Naive thymus-derived CD4-positive, alpha-beta T cell (primary cell): ENCODE data around the gene TUBB4B. TPM values are rescaled to one million over a fixed set of nuclear protein-coding genes. Genes with fewer than 3 reads are reported as not detected.
A peak's percentile ranks its signal among the peaks of the same experiment; 100 is the strongest.
"Not testable (repeated sequence)": the region's sequence is repeated elsewhere in the genome, so short reads cannot be mapped to it uniquely, and the experiment has no call there.

Experiments used
- ATAC-seq: fragments of 150-1000 bp; cut with Tn5 transposase; 2 replicates; pipeline ENCODE4 v1.10.0; 2021; ENCODE audit warnings: mild to moderate bottlenecking, moderate library complexity
- CTCF ChIA-PET: fragments of 350-600 bp; sonication (Branson Sonifier 250); formaldehyde crosslinking; loops from one replicate; lab custom pipeline; 2021; ENCODE audit warnings: antibody characterized with exemption; lab: Charles Lee
- POLR2A ChIA-PET: fragments of 350-600 bp; sonication (Branson Sonifier 250); formaldehyde crosslinking; loops from one replicate; lab custom pipeline; 2021; ENCODE audit warnings: antibody characterized with exemption, inconsistent platforms; lab: Charles Lee
- DNase-seq, 9 donors: peaks; one replicate each; pipeline versions ENCODE4 v3.0.0 to v3.0.0-alpha.2; 2020 to 2022; ENCODE audit warnings: mixed read lengths in 1 of 9
- H3K27ac ChIP-seq: one replicate; pipeline ENCODE4 v1.7.0; 2013; ENCODE audit warnings: mild to moderate bottlenecking, low read depth, low read length, moderate library complexity
- H3K27me3 ChIP-seq, 2 donors: one replicate each; pipeline ENCODE4 v1.7.0; 2013; ENCODE audit warnings: low read length in 2 of 2, mild to moderate bottlenecking in 2 of 2, moderate library complexity in 2 of 2; ENCODE audit not compliant: control insufficient read depth in 2 of 2, insufficient read depth in 2 of 2
- H3K36me3 ChIP-seq, 3 experiments: 1 replicate in 2 of 3; 2 replicates in 1 of 3; pipeline ENCODE4 v1.7.0; 2013; ENCODE audit warnings: low read length in 3 of 3, mild to moderate bottlenecking in 3 of 3, moderate library complexity in 1 of 3; ENCODE audit not compliant: insufficient read depth in 3 of 3, control insufficient read depth in 2 of 3
- H3K4me1 ChIP-seq, 2 donors: one replicate each; pipeline ENCODE4 v1.7.0; 2013; ENCODE audit warnings: low read length in 2 of 2, mild to moderate bottlenecking in 2 of 2, moderate library complexity in 1 of 2; ENCODE audit not compliant: control insufficient read depth in 2 of 2, insufficient read depth in 2 of 2
- H3K4me3 ChIP-seq: 2 replicates; pipeline ENCODE4 v1.7.0; 2013; ENCODE audit warnings: mild to moderate bottlenecking, low read length
- H3K9me3 ChIP-seq, 3 experiments: 1 replicate in 2 of 3; 2 replicates in 1 of 3; pipeline ENCODE4 v1.7.0; 2013; ENCODE audit warnings: low read length in 3 of 3; ENCODE audit not compliant: control insufficient read depth in 2 of 3
- H3K27ac Mint-ChIP-seq, 9 donors: one replicate each; pipeline ENCODE4 v1.8.0; 2020 to 2022; ENCODE audit warnings: mixed read lengths in 9 of 9, mild to moderate bottlenecking in 8 of 9, moderate library complexity in 5 of 9, inconsistent platforms in 2 of 9
- H3K27me3 Mint-ChIP-seq, 5 donors: one replicate each; pipeline ENCODE4 v1.8.0; 2021 to 2022; ENCODE audit warnings: mixed read lengths in 5 of 5, mild to moderate bottlenecking in 1 of 5
- H3K36me3 Mint-ChIP-seq, 5 donors: one replicate each; pipeline ENCODE4 v1.8.0; 2020 to 2022; ENCODE audit warnings: mixed read lengths in 5 of 5, mild to moderate bottlenecking in 3 of 5, inconsistent platforms in 1 of 5
- H3K4me1 Mint-ChIP-seq, 7 donors: one replicate each; pipeline ENCODE4 v1.8.0; 2020 to 2022; ENCODE audit warnings: mixed read lengths in 7 of 7, mild to moderate bottlenecking in 3 of 7, inconsistent platforms in 1 of 7
- H3K4me3 Mint-ChIP-seq, 10 donors: one replicate each; pipeline ENCODE4 v1.8.0; 2020 to 2022; ENCODE audit warnings: mild to moderate bottlenecking in 10 of 10, mixed read lengths in 10 of 10, moderate library complexity in 6 of 10, inconsistent platforms in 2 of 10
- H3K9me3 Mint-ChIP-seq, 11 donors: one replicate each; pipeline ENCODE4 v1.8.0; 2020 to 2022; ENCODE audit warnings: mixed read lengths in 11 of 11, mild to moderate bottlenecking in 4 of 11, inconsistent platforms in 1 of 11, moderate library complexity in 1 of 11
- intact Hi-C, 2 donors: fragments of 100-400 bp; cut with micrococcal nuclease; formaldehyde crosslinking; loops; one replicate each; pipeline ENCODE4 v1.15.1; 2023
- polyA plus RNA-seq, 2 donors: library from polyadenylated mRNA; unstranded; fragments of 300-500 nt; fragmentation: Illumina TruSeq; gene quantifications; one replicate each; pipeline ENCODE4 v1.2.3, GENCODE V29; 2021
- total RNA-seq, 6 experiments: library from RNA in 5 of 6; stranded (reverse) in 5 of 6; gene quantifications; 1 replicate in 5 of 6; 2 replicates in 1 of 6; pipeline ENCODE4 v1.2.3 and lab custom pipeline; 2021 to 2026

The TUBB4B gene
- total and polyA plus RNA-seq, 7 experiments from 2014 or later, result 17.5 to 260 (median 80.4) TPM

- ATAC-seq (no peak), DNase-seq (no peak)
- H3K36me3 Mint-ChIP-seq, result peaks cover 0 to 11% (median 4%) of the 10 kb centered on the region in 5 donors
- Histone ChIP-seq H3K36me3 (peaks cover 0 to 11% (median 9%) of the 10 kb centered on the region in 3 experiments), H3K4me1 (peaks cover 15 to 24% of the 10 kb centered on the region in 2 donors), H3K27me3 (no peaks in the 10 kb centered on the region), H3K27ac (no peak overlapping the region), H3K4me3 (no peak overlapping the region), H3K9me3 (no peaks in the 10 kb centered on the region)
- peaks cover 0 to 9% (median 0%) of the 10 kb centered on the region in 5 donors for H3K27me3 Mint-ChIP-seq
- peak overlapping the region in 1 of 9 donors; percentile 36 for H3K27ac Mint-ChIP-seq
- CTCF ChIA-PET, result interaction anchor here (0.6 to 2.2 kb wide), 8 partner anchors 9 to 199 kb away, joined by 3 to 13 read pairs (median 4); partner anchors contain the start of gene RNF224
- peaks cover 9 to 26% (median 20%) of the 10 kb centered on the region in 7 donors for H3K4me1 Mint-ChIP-seq
- intact Hi-C loops, result loop anchor here in 1 of 2 donors (5.0 kb wide), 1 partner anchor 191 kb away; the partner anchor contains the start of gene NPDC1
- POLR2A ChIA-PET, result interaction anchor here (0.9 to 10.7 kb wide), 4 partner anchors 14 to 152 kb away, joined by 3 to 168 read pairs (median 12); partner anchors contain the start of genes ANAPC2, MAN1B1, NELFB and SSNA1
- peak overlapping the region in 3 of 10 donors; percentile 12 to 66 (median 50) for H3K4me3 Mint-ChIP-seq
- H3K9me3 Mint-ChIP-seq, result peaks cover 0 to 8% (median 0%) of the 10 kb centered on the region in 11 donors
These were observed 3.0 kb upstream of the TUBB4B start for GRCh38 chr9:137237759-137238726.

- not testable (repeated sequence) for ATAC-seq, DNase-seq, H3K9me3 ChIP-seq, H3K27me3 ChIP-seq, H3K9me3 Mint-ChIP-seq, H3K27me3 Mint-ChIP-seq
- Histone ChIP-seq H3K4me1 (peaks cover 15 to 24% of the 10 kb centered on the region in 2 donors), H3K27ac (peak overlapping the region; percentile 83), H3K4me3 (peak overlapping the region; percentile 72), H3K36me3 (peaks cover 0 to 19% (median 9%) of the 10 kb centered on the region in 3 experiments)
- peaks cover 12 to 35% (median 21%) of the 10 kb centered on the region in 7 donors for H3K4me1 Mint-ChIP-seq
- peak overlapping the region in 6 of 9 donors; percentile 52 to 69 (median 62) for H3K27ac Mint-ChIP-seq
- intact Hi-C loops, result loop anchor here (2.0 to 5.0 kb wide), 6 partner anchors 51 to 827 kb away; partner anchors contain the start of genes ANAPC2 (in 1 of the 2), ARRDC1 (in 1 of the 2), ENTR1 (in 1 of the 2) and NPDC1 (in 1 of the 2)
- H3K4me3 Mint-ChIP-seq, result peak overlapping the region; percentile 70 to 93 (median 82)
- CTCF ChIA-PET, result interaction anchor here (0.7 to 1.3 kb wide), 4 partner anchors 15 to 454 kb away, joined by 3 to 9 read pairs (median 5); partner anchors contain the start of gene NELFB
- H3K36me3 Mint-ChIP-seq, result peaks cover 0 to 14% (median 4%) of the 10 kb centered on the region in 5 donors
- POLR2A ChIA-PET, result interaction anchor here (0.6 to 10.7 kb wide), 17 partner anchors 14 to 248 kb away, joined by 3 to 168 read pairs (median 9); partner anchors contain the start of genes ANAPC2, EXD3, MAN1B1 and NELFB
These were observed 1.4 kb upstream of the TUBB4B start for GRCh38 chr9:137239541-137240200.

GRCh38 chr9:137240318-137240840 lies 708 bp upstream of the TUBB4B start:
- peaks cover 0 to 4% (median 0%) of the 10 kb centered on the region in 5 donors for H3K27me3 Mint-ChIP-seq
- intact Hi-C loops, result loop anchor here (2.0 to 5.0 kb wide), 5 partner anchors 52 to 828 kb away; partner anchors contain the start of genes ANAPC2 (in 1 of the 2), ARRDC1 (in 1 of the 2), ENTR1 (in 1 of the 2) and NRARP (in 1 of the 2)
- peaks cover 0 to 9% (median 0%) of the 10 kb centered on the region in 11 donors for H3K9me3 Mint-ChIP-seq
- peaks cover 12 to 35% (median 21%) of the 10 kb centered on the region in 7 donors for H3K4me1 Mint-ChIP-seq
- DNase-seq (peak in 7 of 9 donors; percentile 59 to 81 (median 72)), ATAC-seq (peak; percentile 33)
- Histone ChIP-seq H3K27ac (peak overlapping the region; percentile 83), H3K36me3 (peaks cover 0 to 19% (median 9%) of the 10 kb centered on the region in 3 experiments), H3K4me3 (peak overlapping the region; percentile 72), H3K9me3 (no peaks in the 10 kb centered on the region), H3K27me3 (no peaks in the 10 kb centered on the region), H3K4me1 (peaks cover 15 to 24% of the 10 kb centered on the region in 2 donors)
- CTCF ChIA-PET, result interaction anchor here (0.6 to 1.3 kb wide), 6 partner anchors 14 to 450 kb away, joined by 3 to 9 read pairs (median 4); partner anchors contain the start of gene NELFB
- peaks cover 0 to 14% (median 4%) of the 10 kb centered on the region in 5 donors for H3K36me3 Mint-ChIP-seq
- H3K4me3 Mint-ChIP-seq, result peak overlapping the region; percentile 70 to 93 (median 82)
- POLR2A ChIA-PET, result interaction anchor here (0.7 to 10.7 kb wide), 36 partner anchors 13 to 707 kb away, joined by 3 to 168 read pairs (median 4); partner anchors contain the start of genes ANAPC2, CYSRT1, EXD3 and MAN1B1
- peak overlapping the region in 8 of 9 donors; percentile 52 to 94 (median 67) for H3K27ac Mint-ChIP-seq

GRCh38 chr9:137241490-137242268 lies 592 bp downstream of the TUBB4B start:
- intact Hi-C loops, result loop anchor here (1.0 to 5.0 kb wide), 16 partner anchors 14 to 829 kb away; partner anchors contain the start of genes ANAPC2 (in 2 of the 2), MAN1B1 (in 2 of the 2), NDOR1 (in 2 of the 2) and NELFB (in 2 of the 2)
- H3K27me3 Mint-ChIP-seq, result peaks cover 0 to 4% (median 0%) of the 10 kb centered on the region in 5 donors
- peaks cover 15 to 16% of the 10 kb centered on the region in 2 donors for H3K4me1 ChIP-seq

More at GRCh38 chr9:137241490-137242268, 592 bp downstream of the TUBB4B start:
- Mint-ChIP-seq H3K27ac (peak overlapping the region in 8 of 9 donors; percentile 12 to 94 (median 82)), H3K4me3 (peak overlapping the region; percentile 83 to 94 (median 86)), H3K9me3 (peaks cover 0 to 9% (median 0%) of the 10 kb centered on the region in 11 donors), H3K36me3 (peaks cover 0 to 14% (median 4%) of the 10 kb centered on the region in 5 donors), H3K4me1 (peaks cover 12 to 35% (median 21%) of the 10 kb centered on the region in 7 donors)
- Histone ChIP-seq H3K4me3 (peak overlapping the region; percentile 57), H3K9me3 (no peaks in the 10 kb centered on the region), H3K27ac (peak overlapping the region; percentile 63), H3K36me3 (peaks cover 0 to 19% (median 9%) of the 10 kb centered on the region in 3 experiments), H3K27me3 (no peaks in the 10 kb centered on the region)
- peak in 4 of 9 donors; percentile 29 to 80 (median 54) for DNase-seq
- peak; percentile 23 for ATAC-seq
- ChIA-PET CTCF (interaction anchor here (0.6 to 1.3 kb wide), 4 partner anchors 13 to 203 kb away, joined by 3 to 5 read pairs (median 4); no protein-coding TSS in a partner anchor), POLR2A (interaction anchor here (0.8 to 10.7 kb wide), 23 partner anchors 12 to 708 kb away, joined by 3 to 168 read pairs (median 4); partner anchors contain the start of genes ANAPC2, CYSRT1, DPP7 and MAN1B1)
